ENCODE results near the gene MTFMT.

MTFMT gene

GRCh38 chr15:64981812-64982431 is 47.5 kb downstream of the MTFMT start:
- DNase-seq = no peak

DNA sequence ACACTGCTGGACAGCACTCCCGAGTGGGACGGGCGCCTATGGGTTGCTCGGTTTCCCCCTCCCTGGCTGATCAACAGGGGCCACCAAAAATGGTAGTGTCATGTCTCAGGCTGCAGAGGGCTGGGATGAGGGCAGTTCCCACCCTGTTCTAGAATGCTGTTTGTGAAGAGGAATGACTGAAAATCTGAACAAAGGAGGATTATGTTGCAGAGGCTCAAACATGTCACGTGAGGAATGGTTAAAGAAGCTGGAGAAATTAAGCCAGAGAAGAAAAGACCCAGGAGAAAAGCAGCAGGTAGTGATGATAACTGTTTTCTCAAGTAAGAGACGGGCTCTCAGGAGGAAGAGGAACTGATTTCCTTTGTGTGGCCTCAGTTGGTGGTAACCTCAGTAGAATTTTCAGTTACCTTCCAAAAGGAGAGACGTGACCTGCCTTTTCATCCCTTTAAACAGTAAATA is 50.2 kb downstream of the MTFMT start:
- no peak for DNase-seq

DNA sequence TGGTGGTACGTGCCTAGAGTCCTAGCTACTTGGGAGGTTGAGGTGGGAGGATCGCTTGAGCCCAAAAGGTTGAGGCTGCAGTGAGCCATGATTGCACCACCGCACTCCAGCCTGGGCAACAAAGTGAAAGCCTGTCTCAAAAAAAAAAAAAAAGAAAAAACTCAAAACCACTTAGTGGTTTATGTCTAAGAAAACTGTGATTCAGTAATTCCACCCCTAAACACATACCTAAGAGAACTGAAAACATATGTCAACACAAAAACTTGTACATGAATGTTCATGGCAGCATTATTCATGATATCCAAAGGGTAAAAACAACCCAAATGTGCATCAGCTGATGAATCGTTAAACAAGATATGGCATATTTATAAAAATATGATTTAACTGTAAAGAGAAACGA is 54.0 kb downstream of the MTFMT start:
- no peak for DNase-seq

GRCh38 chr15:64970698-64971097 is 58.7 kb downstream of the MTFMT start:
- no peak for DNase-seq

- DNase-seq = no peak
Measured at GRCh38 chr15:64969401-64969800, 60.0 kb downstream of the MTFMT start.

- no peak for DNase-seq
Measured at GRCh38 chr15:64961013-64961412, 68.4 kb downstream of the MTFMT start.

GRCh38 chr15:64960153-64960552 is 69.3 kb downstream of the MTFMT start:
- no peak for DNase-seq

DNA sequence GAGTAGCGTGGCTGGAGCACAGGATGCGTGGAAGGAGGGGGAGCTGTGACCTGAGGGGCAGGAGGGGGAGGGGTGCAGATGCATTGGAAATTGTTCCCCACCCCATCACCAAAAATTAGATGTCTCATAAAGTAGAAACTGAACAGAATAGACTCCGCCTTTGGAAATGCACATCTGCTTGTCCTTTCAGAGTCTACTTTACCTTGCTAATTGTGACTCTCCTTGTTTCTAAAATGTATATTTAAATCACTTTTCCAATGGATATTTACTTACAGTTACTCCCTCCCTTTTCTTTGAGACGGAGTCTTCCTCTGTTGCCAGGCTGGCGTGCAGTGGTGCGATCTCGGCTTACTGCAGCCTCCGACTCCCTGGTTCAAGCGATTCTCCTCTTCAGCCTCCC is 70.3 kb downstream of the MTFMT start:
- DNase-seq = no peak

DNA sequence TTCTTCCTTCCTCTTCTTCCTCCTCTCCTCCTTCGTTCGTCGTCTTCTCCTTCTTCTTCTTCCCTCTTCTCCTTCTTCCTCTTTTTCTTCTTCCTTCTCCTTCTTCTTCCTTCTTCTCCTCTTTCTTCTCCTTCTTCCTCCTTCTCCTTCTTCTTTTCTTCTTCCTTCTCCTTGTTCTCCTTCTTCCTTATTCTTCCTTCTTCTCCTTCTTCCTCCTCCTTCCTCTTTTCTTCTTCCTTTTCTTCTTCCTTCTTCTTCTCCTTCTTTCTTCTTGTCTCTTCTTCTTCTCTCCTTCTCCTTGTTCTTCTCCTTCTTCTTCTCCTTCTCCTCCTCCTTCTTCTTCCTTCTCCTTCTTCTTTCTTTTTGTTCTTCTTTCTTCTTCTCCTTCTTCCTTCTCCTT is 75.0 kb downstream of the MTFMT start:
- no peak for DNase-seq

GRCh38 chr15:64951777-64952418 is 77.5 kb downstream of the MTFMT start:
- no peak for DNase-seq
